Activated naive CD8-positive, alpha-beta T cell treated with anti-CD3 and anti-CD28 coated beads, Interleukin-2, amount 50 U/mL, for 16 hours (primary cell): ENCODE data around the gene MAEL.

ENCODE experiments used
- DNase-seq: peaks from one replicate; pipeline ENCODE4 v3.0.0-alpha.2; 2020; ENCODE audit warnings: low read depth, low spot score

Gene MAEL

GRCh38 chr1:166988974-166989515 lies at the start of gene MAEL:
Gene MAEL, plus strand, starts transcription at chr1:166989280. Its CDS starts 73 bp downstream, at chr1:166989353.
- no peak for DNase-seq

GRCh38 chr1:166939741-166940375 lies 49.2 kb upstream of the MAEL start:
- DNase-seq = no peak

DNA sequence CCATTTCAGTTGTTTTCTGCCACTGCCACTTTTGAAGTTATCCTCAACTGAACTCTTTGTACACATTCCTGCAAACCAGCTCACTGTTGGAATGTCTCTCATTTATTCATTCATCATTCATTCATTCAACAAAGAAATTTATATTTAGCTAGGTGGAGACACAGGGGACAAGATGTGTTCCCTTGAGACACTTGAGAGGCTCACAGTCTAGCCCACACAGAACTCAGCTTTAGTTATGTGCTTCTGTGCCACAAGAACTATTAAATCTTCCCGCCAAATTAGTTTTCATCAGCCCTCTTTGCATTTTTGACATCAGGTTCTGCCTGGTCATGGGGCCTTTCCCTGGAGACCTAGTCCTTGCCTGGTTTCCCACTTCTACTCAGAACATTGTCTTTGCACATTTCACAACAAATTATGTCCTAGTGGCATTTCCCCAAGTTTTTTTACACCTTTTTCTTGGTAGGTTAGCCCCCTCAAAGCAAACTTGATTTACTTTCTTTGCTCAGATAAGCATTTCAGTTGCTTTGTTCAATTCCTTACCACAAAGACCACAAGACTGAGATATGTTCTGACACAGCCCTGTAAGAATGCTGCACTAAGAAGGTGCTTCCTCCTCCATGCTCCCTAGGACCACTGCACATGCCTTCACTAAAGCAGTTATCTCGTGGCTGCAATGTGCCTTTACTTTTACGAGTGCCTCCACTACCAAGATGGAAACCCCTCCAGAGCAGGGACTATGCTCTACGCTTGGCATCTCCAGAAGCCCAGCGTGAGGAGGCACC lies 44.7 kb upstream of the MAEL start:
- DNase-seq = no peak

- no peak for DNase-seq
Observed at GRCh38 chr1:166947398-166948043, 41.6 kb upstream of the MAEL start.

DNA sequence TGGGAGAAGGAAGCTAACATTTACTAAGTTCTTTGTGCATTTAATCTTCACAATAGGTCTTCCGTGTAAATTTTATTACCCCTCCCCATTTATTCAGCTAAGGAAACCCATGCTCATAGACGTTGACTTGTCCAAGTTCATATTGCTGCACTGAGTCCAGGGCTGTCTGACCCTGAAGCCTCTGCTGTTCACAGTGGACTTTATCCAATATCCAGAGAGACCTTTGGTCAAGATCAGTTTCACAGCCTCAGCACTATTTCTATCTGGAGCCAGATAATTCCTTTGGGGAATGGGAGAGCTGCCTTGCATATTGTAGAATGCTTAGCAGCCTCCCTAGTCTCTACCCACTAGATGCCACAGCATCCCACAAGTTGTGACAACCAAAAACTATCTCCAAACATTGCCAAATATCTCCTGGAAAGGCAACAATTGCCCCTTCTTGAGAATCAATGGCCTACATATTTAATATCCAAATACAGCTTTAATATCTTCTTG lies 40.2 kb upstream of the MAEL start:
- no peak for DNase-seq

- no peak for DNase-seq
Observed at GRCh38 chr1:166950156-166950555, 38.9 kb upstream of the MAEL start.

- no peak for DNase-seq
Observed at GRCh38 chr1:166951050-166951449, 38.0 kb upstream of the MAEL start.

- DNase-seq = no peak
Observed at GRCh38 chr1:166952002-166952746, 36.9 kb upstream of the MAEL start.

- DNase-seq = no peak
Observed at GRCh38 chr1:166953491-166953890, 35.6 kb upstream of the MAEL start.

- DNase-seq = no peak
Observed at GRCh38 chr1:166956057-166956850, 32.8 kb upstream of the MAEL start.

GRCh38 chr1:166956872-166957271 lies 32.2 kb upstream of the MAEL start:
- DNase-seq = no peak

DNA sequence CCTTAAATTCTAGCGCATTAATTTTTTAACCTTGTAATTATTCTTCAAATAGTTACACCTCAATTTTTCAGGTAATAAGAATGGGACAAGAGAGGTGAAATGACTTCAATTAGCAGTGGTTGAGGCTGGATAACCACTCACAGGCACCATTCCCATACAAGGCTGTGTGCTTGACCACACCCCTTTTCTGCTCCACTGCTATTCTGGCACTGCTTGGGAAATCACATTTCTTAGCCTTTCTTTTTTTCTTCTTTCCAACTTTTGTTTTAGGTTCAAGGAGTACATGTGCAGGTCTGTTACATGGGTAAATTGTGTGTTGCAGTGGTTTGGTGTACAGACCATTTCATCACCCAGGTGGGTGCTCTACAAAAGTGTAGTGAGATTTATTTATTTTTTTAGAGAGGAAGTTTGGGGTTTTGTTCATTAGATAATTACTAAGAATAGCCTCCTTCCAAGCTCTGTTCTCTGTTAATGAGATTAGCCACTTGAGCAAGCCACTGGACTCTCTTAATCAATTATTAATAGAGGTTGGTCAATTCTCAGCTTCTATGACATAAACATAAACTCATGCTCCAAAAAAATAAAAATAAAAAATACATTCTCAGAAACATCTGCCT lies 28.1 kb upstream of the MAEL start:
- no peak for DNase-seq

- DNase-seq = no peak
Observed at GRCh38 chr1:166969074-166969677, 19.9 kb upstream of the MAEL start.

- DNase-seq = no peak
Observed at GRCh38 chr1:166971252-166971651, 17.8 kb upstream of the MAEL start.

- no peak for DNase-seq
Observed at GRCh38 chr1:166972193-166972592, 16.9 kb upstream of the MAEL start.

- no peak for DNase-seq
Observed at GRCh38 chr1:166972826-166973225, 16.3 kb upstream of the MAEL start.

- peak; percentile 7 for DNase-seq
Observed at GRCh38 chr1:166974647-166975345, 14.3 kb upstream of the MAEL start.

DNA sequence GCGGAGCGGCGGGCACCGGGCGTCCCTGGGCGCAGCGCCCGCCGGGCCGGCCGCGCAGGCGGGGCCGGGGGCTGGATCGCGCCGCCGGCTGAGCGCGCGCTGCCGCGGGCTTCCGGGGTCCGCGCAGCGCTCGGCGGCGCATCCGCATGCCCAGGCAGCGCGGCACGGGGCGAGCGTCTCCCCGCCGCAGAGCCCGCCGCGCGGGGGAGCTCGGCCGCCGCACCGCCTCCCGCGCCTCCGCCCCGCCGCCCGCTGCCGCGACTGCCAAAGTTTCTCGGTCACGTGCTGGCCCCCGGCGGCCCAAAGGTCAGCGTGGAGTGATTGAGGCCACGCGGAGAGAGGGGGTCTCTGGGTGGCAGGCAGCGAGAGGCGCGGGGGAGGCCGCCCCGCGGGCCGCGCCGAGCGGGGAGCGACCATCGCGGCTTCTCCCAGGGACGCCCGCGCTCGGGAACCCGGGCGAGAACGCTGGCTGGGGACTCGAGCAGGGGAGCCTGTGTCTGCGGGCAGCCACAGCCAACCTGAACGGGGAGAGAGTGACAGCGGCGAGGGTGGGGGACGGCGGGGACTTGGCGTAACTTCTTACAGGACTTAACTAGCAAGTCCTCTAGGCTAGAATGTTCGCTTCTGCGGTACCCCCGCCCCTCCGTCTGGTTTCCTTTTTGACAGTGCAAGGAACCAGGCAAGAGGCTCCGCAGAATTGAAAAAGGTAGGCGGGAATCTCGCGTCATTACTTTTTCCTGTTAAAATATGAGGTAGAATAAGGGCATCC lies 13.5 kb upstream of the MAEL start, which contains the start of gene ILDR2:
Gene ILDR2, minus strand, starts transcription at position 180 of the 769 bp plus-strand sequence. CDS start 272 bp downstream, outside the sequence.
- DNase-seq = peak; percentile 30
